HEK293 (cell line): ENCODE measurements around the gene POLE3.
"Not testable (repeated sequence)": the region's sequence is repeated elsewhere in the genome, so short reads cannot be mapped to it uniquely, and the experiment has no call there.

Experiments used
- CTCF ChIA-PET: fragments of 350-600 bp; formaldehyde crosslinking; extraction: SDS; loops from one replicate; lab custom pipeline; 2021; ENCODE audit warnings: antibody characterized with exemption; lab: Yijun Ruan, JAX
- POLR2A ChIA-PET: fragments of 300-600 bp; formaldehyde crosslinking; extraction: SDS; loops from one replicate; lab custom pipeline; 2020; ENCODE audit warnings: antibody characterized with exemption, inconsistent platforms; lab: Yijun Ruan, JAX
- H3K27ac ChIP-seq: fragments of 200-500 bp; sonication (Bioruptor generic); 2 replicates; pipeline ENCODE4 v1.5.1; 2014; ENCODE audit warnings: low read depth, low read length, control low read depth, inconsistent platforms; ENCODE audit errors: extremely low read depth
- H3K36me3 ChIP-seq, 2 experiments: fragments of 200-500 bp in 1 of 2; sonication (Bioruptor generic) in 1 of 2; 1 replicate in 1 of 2; 2 replicates in 1 of 2; pipeline ENCODE4 v1.5.1; 2014 to 2017; ENCODE audit warnings: inconsistent platforms in 2 of 2, low read length in 2 of 2; ENCODE audit not compliant: control insufficient read depth in 2 of 2, insufficient read depth in 1 of 2
- H3K4me1 ChIP-seq: fragments of 200-500 bp; sonication (Bioruptor generic); 2 replicates; pipeline ENCODE4 v1.5.1; 2014; ENCODE audit warnings: mild to moderate bottlenecking, low read length, inconsistent platforms; ENCODE audit not compliant: control insufficient read depth, insufficient read depth
- H3K4me3 ChIP-seq: 2 replicates; pipeline ENCODE4 v1.5.1; 2011; ENCODE audit warnings: low read depth, mild to moderate bottlenecking, control low read depth, low read length, moderate library complexity
- H3K9me3 ChIP-seq: fragments of 200-500 bp; sonication (Bioruptor generic); 2 replicates; pipeline ENCODE4 v1.5.1; 2014; ENCODE audit warnings: low read depth, low read length, inconsistent platforms; ENCODE audit not compliant: control insufficient read depth, insufficient read depth
- GLIS1 ChIP-seq: fragments of 450-650 bp; formaldehyde crosslinking; IDR thresholded peaks from 2 replicates; pipeline ENCODE4 v1.5.1; 2016; ENCODE audit warnings: missing biosample characterization, missing genetic modification characterization
- SCRT2 ChIP-seq: fragments of 450-650 bp; formaldehyde crosslinking; IDR thresholded peaks from 2 replicates; pipeline ENCODE4 v1.5.1; 2016; ENCODE audit warnings: missing biosample characterization, missing genetic modification characterization
- ZBTB20 ChIP-seq: fragments of 450-650 bp; formaldehyde crosslinking; IDR thresholded peaks from 2 replicates; pipeline ENCODE4 v1.5.1; 2016; ENCODE audit warnings: missing biosample characterization, missing genetic modification characterization
- ZFHX2 ChIP-seq: fragments of 450-650 bp; formaldehyde crosslinking; conservative IDR thresholded peaks from 2 replicates; pipeline ENCODE4 v1.5.1; 2016; ENCODE audit warnings: missing biosample characterization, missing genetic modification characterization
- ZNF146 ChIP-seq: fragments of 450-650 bp; formaldehyde crosslinking; IDR thresholded peaks from 2 replicates; pipeline ENCODE4 v1.5.1; 2016; ENCODE audit warnings: missing biosample characterization, missing genetic modification characterization
- ZNF184 ChIP-seq: fragments of 450-650 bp; IDR thresholded peaks from 2 replicates; pipeline ENCODE4 v1.5.1; 2018; ENCODE audit warnings: missing biosample characterization, mild to moderate bottlenecking, missing genetic modification characterization
- ZNF280D ChIP-seq: fragments of 450-650 bp; formaldehyde crosslinking; IDR thresholded peaks from 2 replicates; pipeline ENCODE4 v1.5.1; 2016; ENCODE audit warnings: missing biosample characterization, missing genetic modification characterization
- ZNF302 ChIP-seq: fragments of 450-650 bp; formaldehyde crosslinking; IDR thresholded peaks from 2 replicates; pipeline ENCODE4 v1.5.1; 2016; ENCODE audit warnings: missing biosample characterization, missing genetic modification characterization, low read depth
- ZNF394 ChIP-seq: fragments of 450-650 bp; formaldehyde crosslinking; IDR thresholded peaks from 2 replicates; pipeline ENCODE4 v1.5.1; 2016; ENCODE audit warnings: missing biosample characterization, missing genetic modification characterization, mild to moderate bottlenecking, moderate library complexity, borderline replicate concordance
- ZNF398 ChIP-seq: fragments of 450-650 bp; formaldehyde crosslinking; IDR thresholded peaks from 2 replicates; pipeline ENCODE4 v1.5.1; 2017; ENCODE audit warnings: missing biosample characterization, missing genetic modification characterization
- ZNF473 ChIP-seq: fragments of 450-650 bp; formaldehyde crosslinking; IDR thresholded peaks from 2 replicates; pipeline ENCODE4 v1.5.1; 2017; ENCODE audit warnings: missing biosample characterization, missing genetic modification characterization
- ZNF518A ChIP-seq: fragments of 450-650 bp; formaldehyde crosslinking; conservative IDR thresholded peaks from 2 replicates; pipeline ENCODE4 v1.5.1; 2016; ENCODE audit warnings: low read depth, missing biosample characterization, missing genetic modification characterization
- ZNF610 ChIP-seq: fragments of 450-650 bp; formaldehyde crosslinking; IDR thresholded peaks from 2 replicates; pipeline ENCODE4 v1.5.1; 2016; ENCODE audit warnings: missing biosample characterization, missing genetic modification characterization, borderline replicate concordance
- ZNF623 ChIP-seq: fragments of 450-650 bp; formaldehyde crosslinking; IDR thresholded peaks from 2 replicates; pipeline ENCODE4 v1.5.1; 2016; ENCODE audit warnings: missing biosample characterization, missing genetic modification characterization
- ZNF626 ChIP-seq: fragments of 450-650 bp; sonication (Bioruptor Pico); formaldehyde crosslinking; IDR thresholded peaks from 2 replicates; pipeline ENCODE4 v1.5.1; 2018; ENCODE audit warnings: missing biosample characterization, missing genetic modification characterization, inconsistent platforms
- ZNF654 ChIP-seq: fragments of 450-650 bp; formaldehyde crosslinking; IDR thresholded peaks from 2 replicates; pipeline ENCODE4 v1.5.1; 2016; ENCODE audit warnings: low read depth, missing biosample characterization, missing genetic modification characterization
- ZNF768 ChIP-seq: fragments of 450-650 bp; formaldehyde crosslinking; IDR thresholded peaks from 2 replicates; pipeline ENCODE4 v1.5.1; 2018; ENCODE audit warnings: missing biosample characterization, mild to moderate bottlenecking, missing genetic modification characterization
- ZNF843 ChIP-seq: fragments of 450-650 bp; formaldehyde crosslinking; IDR thresholded peaks from 2 replicates; pipeline ENCODE4 v1.5.1; 2016; ENCODE audit warnings: missing biosample characterization, missing genetic modification characterization

Gene POLE3

GRCh38 chr9:113444736-113445135, 34.3 kb upstream of the POLE3 start:
- ChIA-PET POLR2A (no interaction called here), CTCF (interaction anchor here (0.5 to 7.0 kb wide), 10 partner anchors 10 to 277 kb away, joined by 3 to 201 read pairs (median 3); no protein-coding TSS in a partner anchor)
- H3K9me3 ChIP-seq = no peaks in the 10 kb centered on the region
- no peak overlapping the region for H3K27ac ChIP-seq
- no peak overlapping the region for H3K4me3 ChIP-seq
- H3K4me1 ChIP-seq = no peaks in the 10 kb centered on the region
- H3K36me3 ChIP-seq = no peaks in the 10 kb centered on the region
- TF ChIP-seq ZBTB20 (tag by site-specific recombination) = no peak
- no peak for TF ChIP-seq ZFHX2 (tag by site-specific recombination)
- no peak for TF ChIP-seq ZNF280D
- no peak for TF ChIP-seq SCRT2 (tag by site-specific recombination)
- TF ChIP-seq ZNF654 (tag by site-specific recombination) = no peak
- TF ChIP-seq ZNF623 (tag by site-specific recombination) = no peak
- TF ChIP-seq ZNF843 = no peak
- no peak for TF ChIP-seq GLIS1
- TF ChIP-seq ZNF398 = no peak
- TF ChIP-seq ZNF768 (tag by site-specific recombination) = no peak
- no peak for TF ChIP-seq ZNF626 (tag by site-specific recombination)
- no peak for TF ChIP-seq ZNF473 (tag by site-specific recombination)
- TF ChIP-seq ZNF518A (tag by site-specific recombination) = no peak
- TF ChIP-seq ZNF184 = no peak
- no peak for TF ChIP-seq ZNF302
- no peak for TF ChIP-seq ZNF610 (tag by site-specific recombination)
- no peak for TF ChIP-seq ZNF394 (tag by site-specific recombination)

- POLR2A ChIA-PET, H3K4me1 ChIP-seq, H3K27ac ChIP-seq, H3K9me3 ChIP-seq, H3K4me3 ChIP-seq, H3K36me3 ChIP-seq: not testable (repeated sequence)
- CTCF ChIA-PET = interaction anchor here (0.8 kb wide), 1 partner anchor 9 kb away, joined by 3 read pairs; no protein-coding TSS in a partner anchor
- TF ChIP-seq ZNF146 (tag by site-specific recombination) = peak; percentile 85
- TF ChIP-seq, all 188 proteins: peak for 1; not testable (repeated sequence) for 187
Observed at GRCh38 chr9:113437716-113438115, 27.2 kb upstream of the POLE3 start.
